ENCODE results near the gene ZBTB7C.

DNA sequence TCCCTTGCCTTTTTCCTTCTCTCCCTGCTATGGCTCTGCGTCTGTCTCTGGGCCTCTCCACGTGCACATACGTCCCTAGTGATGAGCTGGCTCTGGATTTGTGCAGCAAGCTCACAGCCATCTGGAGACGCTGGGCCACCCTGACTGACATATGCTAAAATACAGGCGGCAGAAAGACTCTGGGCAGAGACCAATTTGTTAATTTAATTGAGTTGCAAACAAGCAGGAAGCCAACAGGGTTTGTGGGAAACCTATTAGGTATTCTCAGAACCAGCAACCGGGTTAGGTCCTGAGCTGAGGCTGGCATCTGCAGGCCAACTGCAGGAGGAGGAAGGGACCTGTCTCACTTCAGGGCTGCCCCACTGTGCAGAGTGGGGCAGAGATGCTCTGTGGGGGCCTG, 425.2 kb downstream of the ZBTB7C start:
- TF ChIP-seq, protein P1, sequence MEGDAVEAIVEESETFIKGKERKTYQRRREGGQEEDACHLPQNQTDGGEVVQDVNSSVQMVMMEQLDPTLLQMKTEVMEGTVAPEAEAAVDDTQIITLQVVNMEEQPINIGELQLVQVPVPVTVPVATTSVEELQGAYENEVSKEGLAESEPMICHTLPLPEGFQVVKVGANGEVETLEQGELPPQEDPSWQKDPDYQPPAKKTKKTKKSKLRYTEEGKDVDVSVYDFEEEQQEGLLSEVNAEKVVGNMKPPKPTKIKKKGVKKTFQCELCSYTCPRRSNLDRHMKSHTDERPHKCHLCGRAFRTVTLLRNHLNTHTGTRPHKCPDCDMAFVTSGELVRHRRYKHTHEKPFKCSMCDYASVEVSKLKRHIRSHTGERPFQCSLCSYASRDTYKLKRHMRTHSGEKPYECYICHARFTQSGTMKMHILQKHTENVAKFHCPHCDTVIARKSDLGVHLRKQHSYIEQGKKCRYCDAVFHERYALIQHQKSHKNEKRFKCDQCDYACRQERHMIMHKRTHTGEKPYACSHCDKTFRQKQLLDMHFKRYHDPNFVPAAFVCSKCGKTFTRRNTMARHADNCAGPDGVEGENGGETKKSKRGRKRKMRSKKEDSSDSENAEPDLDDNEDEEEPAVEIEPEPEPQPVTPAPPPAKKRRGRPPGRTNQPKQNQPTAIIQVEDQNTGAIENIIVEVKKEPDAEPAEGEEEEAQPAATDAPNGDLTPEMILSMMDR (conservative IDR thresholded peaks at IDR 0.05; ENCODE audit: low read length), result no peak
- no peak for TF ChIP-seq EZH2phosphoT487 (IDR thresholded peaks at IDR 0.05; ENCODE audit: borderline replicate concordance, low read depth, low read length)

Data from OCI-LY7 (cell line).